PC-9 (cell line): ENCODE data around the gene CLPTM1.

Source experiments
- EZH2 ChIP-seq: fragments of 200-600 bp; sonication (generic); IDR thresholded peaks from 2 replicates; pipeline ENCODE4 v1.8.0; 2017; ENCODE audit warnings: antibody characterized with exemption, low read depth
- TF ChIP-seq, protein P1 (sequence below): fragments of 200-600 bp; sonication (generic); conservative IDR thresholded peaks from 2 replicates; pipeline ENCODE4 v1.6.1; 2017; ENCODE audit warnings: mixed run types, antibody characterized with exemption, mild to moderate bottlenecking, moderate library complexity

- TF ChIP-seq EZH2, result no peak
- TF ChIP-seq, protein P1, sequence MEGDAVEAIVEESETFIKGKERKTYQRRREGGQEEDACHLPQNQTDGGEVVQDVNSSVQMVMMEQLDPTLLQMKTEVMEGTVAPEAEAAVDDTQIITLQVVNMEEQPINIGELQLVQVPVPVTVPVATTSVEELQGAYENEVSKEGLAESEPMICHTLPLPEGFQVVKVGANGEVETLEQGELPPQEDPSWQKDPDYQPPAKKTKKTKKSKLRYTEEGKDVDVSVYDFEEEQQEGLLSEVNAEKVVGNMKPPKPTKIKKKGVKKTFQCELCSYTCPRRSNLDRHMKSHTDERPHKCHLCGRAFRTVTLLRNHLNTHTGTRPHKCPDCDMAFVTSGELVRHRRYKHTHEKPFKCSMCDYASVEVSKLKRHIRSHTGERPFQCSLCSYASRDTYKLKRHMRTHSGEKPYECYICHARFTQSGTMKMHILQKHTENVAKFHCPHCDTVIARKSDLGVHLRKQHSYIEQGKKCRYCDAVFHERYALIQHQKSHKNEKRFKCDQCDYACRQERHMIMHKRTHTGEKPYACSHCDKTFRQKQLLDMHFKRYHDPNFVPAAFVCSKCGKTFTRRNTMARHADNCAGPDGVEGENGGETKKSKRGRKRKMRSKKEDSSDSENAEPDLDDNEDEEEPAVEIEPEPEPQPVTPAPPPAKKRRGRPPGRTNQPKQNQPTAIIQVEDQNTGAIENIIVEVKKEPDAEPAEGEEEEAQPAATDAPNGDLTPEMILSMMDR, result no peak
These were observed 85.0 kb downstream of the CLPTM1 start for GRCh38 chr19:45040059-45040771.
